K562 (cell line): ENCODE results near the gene BTBD17. TPM values are rescaled to one million over a fixed set of nuclear protein-coding genes. Genes with fewer than 3 reads are reported as not detected.
A peak's percentile ranks its signal among the peaks of the same experiment; 100 is the strongest.

ENCODE experiments used
- ATAC-seq: fragments of 200-7000 bp; cut with Tn5 transposase; 3 replicates; pipeline ENCODE4 v1.9.1; 2020; ENCODE audit warnings: moderate library complexity
- BruUV-seq: library from RNA; stranded (reverse); fragments of 400-500 nt; replicated peaks from 2 replicates; lab custom pipeline; 2021; lab: Mats Ljungman, UMichigan
- CTCF ChIA-PET: fragments of 300-600 bp; formaldehyde crosslinking; extraction: SDS; loops from one replicate; lab custom pipeline; 2021; ENCODE audit warnings: low intra/inter-chr PET ratio; lab: Yijun Ruan, JAX
- POLR2A ChIA-PET: fragments of 300-600, 350-650 bp; sonication (Branson Sonifier 250); formaldehyde crosslinking; extraction: SDS; loops from one replicate; lab custom pipeline; 2021; ENCODE audit warnings: antibody characterized with exemption, inconsistent platforms; lab: Yijun Ruan, JAX
- DNase-seq, 4 experiments: peaks; one replicate each; pipeline versions ENCODE4 v3.0.0 to v3.0.0-alpha.2; 2011 to 2018; ENCODE audit warnings: low spot score in 3 of 4, mixed read lengths in 3 of 4; ENCODE audit errors: extremely low read depth in 1 of 4
- FAIRE-seq: peaks from 2 replicates; lab custom pipeline; 2011; peaks lifted over from hg19 to GRCh38; lab: Jason Lieb, UNC
- H2AFZ ChIP-seq: 2 replicates; pipeline ENCODE4 v1.6.0; 2011; ENCODE audit warnings: low read depth, low read length, control low read depth, inconsistent platforms
- H3K27ac ChIP-seq: fragments of 200-600 bp; 3 replicates; pipeline ENCODE4 v1.8.0; 2011; ENCODE audit warnings: low read depth, mild to moderate bottlenecking, control low read depth, inconsistent platforms, low read length, moderate library complexity, mixed read lengths; ENCODE audit errors: extremely low read depth
- H3K27me3 ChIP-seq, 2 experiments: fragments of 300-600 bp in 1 of 2; 2 replicates in 1 of 2; 3 replicates in 1 of 2; pipeline versions ENCODE4 v1.6.0 to v1.8.0; 2011; ENCODE audit warnings: inconsistent platforms in 2 of 2, low read length in 2 of 2, mild to moderate bottlenecking in 1 of 2, mixed read lengths in 1 of 2, moderate library complexity in 1 of 2; ENCODE audit not compliant: control insufficient read depth in 2 of 2, insufficient read depth in 2 of 2
- H3K36me3 ChIP-seq: fragments of 300-600 bp; 3 replicates; pipeline ENCODE4 v1.8.0; 2011; ENCODE audit warnings: mild to moderate bottlenecking, low read length, inconsistent platforms; ENCODE audit not compliant: control insufficient read depth, insufficient read depth
- H3K4me1 ChIP-seq, 2 experiments: fragments of 200-600 bp in 1 of 2; replicated peaks in 1 of 2; 2 replicates in 1 of 2; 3 replicates in 1 of 2; pipeline versions ENCODE4 v1.5.1 to v1.8.0; 2011; ENCODE audit warnings: inconsistent platforms in 2 of 2, low read length in 2 of 2, mild to moderate bottlenecking in 1 of 2, mixed read lengths in 1 of 2, moderate library complexity in 1 of 2; ENCODE audit not compliant: control insufficient read depth in 2 of 2, insufficient read depth in 2 of 2
- H3K4me2 ChIP-seq: 2 replicates; pipeline ENCODE4 v1.6.1; 2011; ENCODE audit warnings: low read length, control low read depth, inconsistent platforms, mixed read lengths; ENCODE audit not compliant: insufficient read depth
- H3K4me3 ChIP-seq: fragments of 200-600 bp; sonication (generic), shearing (Covaris generic); 2 replicates; pipeline ENCODE4 v1.5.1; 2016; ENCODE audit warnings: control low read depth, inconsistent platforms
- H3K79me2 ChIP-seq: fragments of 200-600 bp; 3 replicates; pipeline ENCODE4 v1.8.0; 2011; ENCODE audit warnings: low read length, inconsistent platforms; ENCODE audit not compliant: control insufficient read depth, insufficient read depth
- H3K9ac ChIP-seq, 2 experiments: 2 replicates each; pipeline versions ENCODE4 v1.6.0 to v1.6.1; 2011; ENCODE audit warnings: low read depth in 2 of 2, low read length in 2 of 2, control low read depth in 1 of 2, inconsistent platforms in 1 of 2, mild to moderate bottlenecking in 1 of 2, mixed read lengths in 1 of 2; ENCODE audit not compliant: insufficient read depth in 1 of 2
- H3K9me1 ChIP-seq: one replicate; pipeline ENCODE4 v1.6.0; 2011; ENCODE audit warnings: inconsistent platforms, mild to moderate bottlenecking, low read length, moderate library complexity; ENCODE audit not compliant: control insufficient read depth, insufficient read depth
- H3K9me3 ChIP-seq: replicated peaks from 2 replicates; pipeline ENCODE4 v1.5.1; 2011; ENCODE audit warnings: low read depth, low read length, inconsistent platforms; ENCODE audit not compliant: control insufficient read depth, insufficient read depth
- H4K20me1 ChIP-seq: replicated peaks from 2 replicates; pipeline ENCODE4 v1.6.1; 2011; ENCODE audit warnings: low read length, inconsistent platforms, mixed read lengths; ENCODE audit not compliant: control insufficient read depth, insufficient read depth
- ETV6 ChIP-seq, 3 experiments: fragments of 150-350 bp in 1 of 3; sonication (generic) in 1 of 3; formaldehyde crosslinking in 1 of 3; IDR thresholded peaks; 2 replicates each; pipeline versions ENCODE4 v1.6.1 to v1.8.0; 2014 to 2022; ENCODE audit warnings: borderline replicate concordance in 2 of 3, low read depth in 2 of 3, antibody characterized with exemption in 1 of 3, low read length in 1 of 3, mild to moderate bottlenecking in 1 of 3, missing genetic modification reagents in 1 of 3
- EWSR1 ChIP-seq: fragments of 450-650 bp; IDR thresholded peaks from 2 replicates; pipeline ENCODE4 v1.6.1; 2018; ENCODE audit warnings: borderline replicate concordance, mild to moderate bottlenecking, low read depth, moderate library complexity; ENCODE audit not compliant: partially characterized antibody
- NRF1 ChIP-seq, 2 experiments: fragments of 450-650 bp; IDR thresholded peaks in 1 of 2; conservative IDR thresholded peaks in 1 of 2; 2 replicates each; pipeline ENCODE4 v1.6.1; 2014; ENCODE audit warnings: mild to moderate bottlenecking in 2 of 2
- PURB ChIP-seq: sonication (generic); formaldehyde crosslinking; IDR thresholded peaks from 2 replicates; pipeline ENCODE4 v1.9.0; 2021; ENCODE audit warnings: low read depth, mild to moderate bottlenecking, missing genetic modification reagents
- ZNF124 ChIP-seq: sonication (generic); formaldehyde crosslinking; IDR thresholded peaks from 2 replicates; pipeline ENCODE4 v1.8.1; 2022; ENCODE audit warnings: missing genetic modification reagents
- ZNF143 ChIP-seq: sonication (generic); formaldehyde crosslinking; IDR thresholded peaks from 2 replicates; pipeline ENCODE4 v1.9.0; 2022; ENCODE audit warnings: mild to moderate bottlenecking, missing genetic modification reagents
- ZNF717 ChIP-seq: fragments of 250-450 bp; sonication (Bioruptor Pico); IDR thresholded peaks from 2 replicates; pipeline ENCODE4 v1.5.0; 2021
- WGBS: fragments of 100-300 bp; shearing (Covaris generic); methylation state at CpG from one replicate; pipeline ENCODE4 v1.1.6; 2016; ENCODE audit warnings: low coverage, mixed read lengths; ENCODE audit not compliant: insufficient coverage; ENCODE audit errors: missing lambda C conversion rate; 5-methylcytosine and 5-hydroxymethylcytosine counted together
- in situ Hi-C: fragments of 300-500 bp; cut with MboI; formaldehyde crosslinking; loops from 4 replicates; pipeline ENCODE4 v1.15.0; 2018; ENCODE audit warnings: inconsistent platforms, mixed read lengths
- intact Hi-C: fragments of 100-400 bp; cut with micrococcal nuclease; formaldehyde crosslinking; loops from 2 replicates; pipeline ENCODE4 v1.14.2; 2022
- polyA plus RNA-seq, 8 experiments: library from polyadenylated mRNA; depleted of rRNA in 4 of 8; stranded (reverse) in 5 of 8; unstranded in 3 of 8; fragments of >200 nt; fragmentation: Nextera tagmentation in 2 of 8; fragmentation: Illumina TruSeq in 1 of 8; extraction: Ambion mirVana in 2 of 8; extraction: Trizol in 1 of 8; gene quantifications; 2 replicates each; pipeline versions ENCODE4 v1.2.1 to v1.2.3, GENCODE V29; 2011 to 2014; ENCODE audit warnings: inconsistent platforms in 1 of 8, missing spikeins in 1 of 8
- total RNA-seq, 7 experiments: library from RNA; depleted of rRNA in 6 of 7; stranded (reverse); fragments of >200 nt in 6 of 7; fragmentation: Illumina TruSeq in 2 of 7; extraction: Trizol in 2 of 7; gene quantifications; 2 replicates each; pipeline versions ENCODE4 v1.2.1 to v1.2.3, GENCODE V29; 2011 to 2021; ENCODE audit warnings: low replicate concordance in 1 of 7
- TF ChIP-seq, protein P1 (sequence below): fragments of 250-450 bp; sonication (Bioruptor Pico); IDR thresholded peaks from 2 replicates; pipeline ENCODE4 v1.5.1; 2021; ENCODE audit warnings: mild to moderate bottlenecking
- TF ChIP-seq, protein P2 (sequence below): sonication (generic); formaldehyde crosslinking; IDR thresholded peaks from 2 replicates; pipeline ENCODE4 v1.8.0; 2022; ENCODE audit warnings: missing genetic modification reagents, mild to moderate bottlenecking, borderline replicate concordance
- TF ChIP-seq, protein P3 (sequence below): sonication (generic); formaldehyde crosslinking; IDR thresholded peaks from 2 replicates; pipeline ENCODE4 v1.8.1; 2023; ENCODE audit warnings: missing genetic modification reagents, mild to moderate bottlenecking, borderline replicate concordance
- TF ChIP-seq, protein P4 (sequence below): fragments of 250-450 bp; sonication (Bioruptor Pico); IDR thresholded peaks from 2 replicates; pipeline ENCODE4 v1.4.0; 2020; ENCODE audit warnings: borderline replicate concordance

Gene BTBD17
- total and polyA plus RNA-seq, 9 of the 15 experiments (the other 6 are each of a cell fraction or from before 2014, with no cell fraction given), result not detected

DNA sequence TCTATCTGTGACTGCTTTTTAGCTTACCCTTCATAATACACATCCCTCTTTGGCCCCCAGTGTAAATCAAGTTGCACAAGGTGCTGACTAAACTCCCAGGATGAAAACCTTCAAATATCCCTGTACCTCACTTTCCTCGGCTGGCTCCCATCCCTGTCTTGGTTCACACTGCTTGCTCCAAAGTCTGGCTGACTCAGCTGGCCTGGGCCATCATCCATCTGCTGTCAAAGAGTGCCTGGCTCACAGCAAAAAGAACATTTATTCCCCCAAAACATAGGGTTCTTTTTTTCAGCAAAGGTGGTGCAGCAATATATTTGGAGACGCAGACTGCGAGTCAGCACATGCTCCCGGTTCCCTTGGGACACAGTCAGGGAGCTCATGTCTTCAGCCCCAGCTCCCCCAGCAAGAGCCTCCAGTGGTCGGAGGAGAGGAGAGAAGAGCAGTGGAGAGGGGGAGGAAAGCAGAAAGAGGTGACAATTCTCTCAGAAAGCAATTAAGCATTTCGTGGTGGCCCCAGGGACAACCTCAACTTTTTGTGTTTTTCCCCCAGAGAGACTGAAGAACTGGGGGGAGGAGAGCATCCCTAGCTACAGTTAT lies 31.8 kb upstream of the BTBD17 start:
- peak; percentile 6 for FAIRE-seq
- Histone ChIP-seq H3K4me1 (peaks cover 0 to 11% of the 10 kb centered on the region in 2 experiments; a peak in 3 of 5 replicates), H3K4me3 (no peak overlapping the region), H3K9me1 (no peaks in the 10 kb centered on the region), H3K9ac (no peak overlapping the region), H3K79me2 (no peaks in the 10 kb centered on the region), H4K20me1 (no peaks in the 10 kb centered on the region), H2AFZ (peak overlapping the region; percentile 45; the same call in 1 of the 2 replicates), H3K4me2 (0 out of 2 replicates have a peak overlapping the region, but pooled peaks have one; percentile 11), H3K9me3 (no peaks in the 10 kb centered on the region; the same call in 1 of the 2 replicates), H3K36me3 (no peaks in the 10 kb centered on the region), H3K27ac (no peak overlapping the region), H3K27me3 (peaks cover 10 to 11% of the 10 kb centered on the region in 2 experiments)
- DNase-seq, result no peak
- POLR2A ChIA-PET, result interaction anchor here (0.7 kb wide), 1 partner anchor 25 kb away, joined by 3 read pairs; no protein-coding TSS in a partner anchor
- CTCF ChIA-PET, result interaction anchor here (0.6 to 1.5 kb wide), 2 partner anchors 14 to 37 kb away, joined by 3 read pairs; no protein-coding TSS in a partner anchor
- in situ Hi-C loops (no loop called here), intact Hi-C loops (no loop called here)
- no peak for ATAC-seq
- WGBS, result 9% methylated on average over 6 of the region's 6 CpGs
- BruUV-seq, result no TSS peak
- TF ChIP-seq EWSR1 (no peak), ZNF143 (CRISPR knock-in tag) (no peak), ETV6 (IDR thresholded peaks at IDR 0.05; ENCODE audit: borderline replicate concordance in 1 of 2, low read depth in 2 of 2, low read length in 1 of 2) (no peak), ETV6 (CRISPR knock-in tag; IDR thresholded peaks at IDR 0.05; ENCODE audit: borderline replicate concordance) (no peak), NRF1 (conservative IDR thresholded peaks at IDR 0.05 in 1 of 2, IDR thresholded peaks at IDR 0.05 in 1 of 2) (no peak), ZNF124 (CRISPR knock-in tag) (no peak), PURB (CRISPR knock-in tag) (no peak), ZNF717 (CRISPR knock-in tag) (no peak)
- TF ChIP-seq, protein P1, sequence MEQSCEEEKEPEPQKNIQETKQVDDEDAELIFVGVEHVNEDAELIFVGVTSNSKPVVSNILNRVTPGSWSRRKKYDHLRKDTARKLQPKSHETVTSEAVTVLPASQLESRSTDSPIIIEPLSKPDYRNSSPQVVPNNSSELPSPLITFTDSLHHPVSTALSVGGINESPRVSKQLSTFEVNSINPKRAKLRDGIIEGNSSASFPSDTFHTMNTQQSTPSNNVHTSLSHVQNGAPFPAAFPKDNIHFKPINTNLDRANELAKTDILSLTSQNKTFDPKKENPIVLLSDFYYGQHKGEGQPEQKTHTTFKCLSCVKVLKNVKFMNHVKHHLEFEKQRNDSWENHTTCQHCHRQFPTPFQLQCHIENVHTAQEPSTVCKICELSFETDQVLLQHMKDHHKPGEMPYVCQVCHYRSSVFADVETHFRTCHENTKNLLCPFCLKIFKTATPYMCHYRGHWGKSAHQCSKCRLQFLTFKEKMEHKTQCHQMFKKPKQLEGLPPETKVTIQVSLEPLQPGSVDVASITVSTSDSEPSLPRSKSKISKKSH, result no peak
- TF ChIP-seq, protein P2, sequence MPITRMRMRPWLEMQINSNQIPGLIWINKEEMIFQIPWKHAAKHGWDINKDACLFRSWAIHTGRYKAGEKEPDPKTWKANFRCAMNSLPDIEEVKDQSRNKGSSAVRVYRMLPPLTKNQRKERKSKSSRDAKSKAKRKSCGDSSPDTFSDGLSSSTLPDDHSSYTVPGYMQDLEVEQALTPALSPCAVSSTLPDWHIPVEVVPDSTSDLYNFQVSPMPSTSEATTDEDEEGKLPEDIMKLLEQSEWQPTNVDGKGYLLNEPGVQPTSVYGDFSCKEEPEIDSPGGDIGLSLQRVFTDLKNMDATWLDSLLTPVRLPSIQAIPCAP (CRISPR knock-in tag), result no peak
- TF ChIP-seq, protein P3, sequence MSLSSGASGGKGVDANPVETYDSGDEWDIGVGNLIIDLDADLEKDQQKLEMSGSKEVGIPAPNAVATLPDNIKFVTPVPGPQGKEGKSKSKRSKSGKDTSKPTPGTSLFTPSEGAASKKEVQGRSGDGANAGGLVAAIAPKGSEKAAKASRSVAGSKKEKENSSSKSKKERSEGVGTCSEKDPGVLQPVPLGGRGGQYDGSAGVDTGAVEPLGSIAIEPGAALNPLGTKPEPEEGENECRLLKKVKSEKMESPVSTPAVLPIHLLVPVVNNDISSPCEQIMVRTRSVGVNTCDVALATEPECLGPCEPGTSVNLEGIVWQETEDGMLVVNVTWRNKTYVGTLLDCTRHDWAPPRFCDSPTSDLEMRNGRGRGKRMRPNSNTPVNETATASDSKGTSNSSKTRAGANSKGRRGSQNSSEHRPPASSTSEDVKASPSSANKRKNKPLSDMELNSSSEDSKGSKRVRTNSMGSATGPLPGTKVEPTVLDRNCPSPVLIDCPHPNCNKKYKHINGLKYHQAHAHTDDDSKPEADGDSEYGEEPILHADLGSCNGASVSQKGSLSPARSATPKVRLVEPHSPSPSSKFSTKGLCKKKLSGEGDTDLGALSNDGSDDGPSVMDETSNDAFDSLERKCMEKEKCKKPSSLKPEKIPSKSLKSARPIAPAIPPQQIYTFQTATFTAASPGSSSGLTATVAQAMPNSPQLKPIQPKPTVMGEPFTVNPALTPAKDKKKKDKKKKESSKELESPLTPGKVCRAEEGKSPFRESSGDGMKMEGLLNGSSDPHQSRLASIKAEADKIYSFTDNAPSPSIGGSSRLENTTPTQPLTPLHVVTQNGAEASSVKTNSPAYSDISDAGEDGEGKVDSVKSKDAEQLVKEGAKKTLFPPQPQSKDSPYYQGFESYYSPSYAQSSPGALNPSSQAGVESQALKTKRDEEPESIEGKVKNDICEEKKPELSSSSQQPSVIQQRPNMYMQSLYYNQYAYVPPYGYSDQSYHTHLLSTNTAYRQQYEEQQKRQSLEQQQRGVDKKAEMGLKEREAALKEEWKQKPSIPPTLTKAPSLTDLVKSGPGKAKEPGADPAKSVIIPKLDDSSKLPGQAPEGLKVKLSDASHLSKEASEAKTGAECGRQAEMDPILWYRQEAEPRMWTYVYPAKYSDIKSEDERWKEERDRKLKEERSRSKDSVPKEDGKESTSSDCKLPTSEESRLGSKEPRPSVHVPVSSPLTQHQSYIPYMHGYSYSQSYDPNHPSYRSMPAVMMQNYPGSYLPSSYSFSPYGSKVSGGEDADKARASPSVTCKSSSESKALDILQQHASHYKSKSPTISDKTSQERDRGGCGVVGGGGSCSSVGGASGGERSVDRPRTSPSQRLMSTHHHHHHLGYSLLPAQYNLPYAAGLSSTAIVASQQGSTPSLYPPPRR (CRISPR knock-in tag), result no peak
- TF ChIP-seq, protein P4, sequence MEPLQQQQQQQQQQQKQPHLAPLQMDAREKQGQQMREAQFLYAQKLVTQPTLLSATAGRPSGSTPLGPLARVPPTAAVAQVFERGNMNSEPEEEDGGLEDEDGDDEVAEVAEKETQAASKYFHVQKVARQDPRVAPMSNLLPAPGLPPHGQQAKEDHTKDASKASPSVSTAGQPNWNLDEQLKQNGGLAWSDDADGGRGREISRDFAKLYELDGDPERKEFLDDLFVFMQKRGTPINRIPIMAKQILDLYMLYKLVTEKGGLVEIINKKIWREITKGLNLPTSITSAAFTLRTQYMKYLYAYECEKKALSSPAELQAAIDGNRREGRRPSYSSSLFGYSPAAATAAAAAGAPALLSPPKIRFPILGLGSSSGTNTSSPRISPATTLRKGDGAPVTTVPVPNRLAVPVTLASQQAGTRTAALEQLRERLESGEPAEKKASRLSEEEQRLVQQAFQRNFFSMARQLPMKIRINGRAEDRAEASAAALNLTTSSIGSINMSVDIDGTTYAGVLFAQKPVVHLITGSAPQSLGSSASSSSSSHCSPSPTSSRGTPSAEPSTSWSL, result no peak
